Mammary epithelial cell (primary cell): ENCODE measurements around the gene PPP1R3D.

Experiments
- EZH2 ChIP-seq: IDR thresholded peaks from 2 replicates; pipeline ENCODE4 v1.6.1; 2012; ENCODE audit warnings: low read length, inconsistent platforms, borderline replicate concordance
- TF ChIP-seq, protein P1 (sequence below), 2 donors: IDR thresholded peaks in 1 of 2; conservative IDR thresholded peaks in 1 of 2; 2 replicates each; pipeline ENCODE4 v1.5.1; 2011 to 2012; ENCODE audit warnings: inconsistent platforms in 2 of 2, low read length in 2 of 2, mild to moderate bottlenecking in 2 of 2, control low read depth in 1 of 2, low read depth in 1 of 2; ENCODE audit not compliant: insufficient read depth in 1 of 2; ENCODE audit errors: extremely low read depth in 1 of 2

DNA sequence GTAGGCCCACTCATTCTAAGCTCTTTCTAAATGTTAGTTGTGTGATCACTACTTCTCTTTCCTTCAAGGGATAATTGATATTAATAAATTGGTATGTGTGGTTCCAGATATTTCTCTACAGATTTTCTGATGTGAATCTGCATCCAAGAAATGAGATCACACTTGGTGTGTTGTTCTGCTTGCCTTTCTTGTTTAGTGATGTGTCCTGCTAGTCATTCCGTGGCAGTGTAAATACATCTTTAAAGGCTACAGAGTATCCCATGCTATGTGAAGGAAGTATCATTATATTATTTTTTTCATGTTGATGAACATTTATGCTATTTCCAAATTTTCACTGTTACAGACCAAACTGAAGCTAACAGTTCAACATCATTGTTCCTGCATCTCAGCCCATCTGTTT lies 31.3 kb upstream of the PPP1R3D start:
- TF ChIP-seq, protein P1, sequence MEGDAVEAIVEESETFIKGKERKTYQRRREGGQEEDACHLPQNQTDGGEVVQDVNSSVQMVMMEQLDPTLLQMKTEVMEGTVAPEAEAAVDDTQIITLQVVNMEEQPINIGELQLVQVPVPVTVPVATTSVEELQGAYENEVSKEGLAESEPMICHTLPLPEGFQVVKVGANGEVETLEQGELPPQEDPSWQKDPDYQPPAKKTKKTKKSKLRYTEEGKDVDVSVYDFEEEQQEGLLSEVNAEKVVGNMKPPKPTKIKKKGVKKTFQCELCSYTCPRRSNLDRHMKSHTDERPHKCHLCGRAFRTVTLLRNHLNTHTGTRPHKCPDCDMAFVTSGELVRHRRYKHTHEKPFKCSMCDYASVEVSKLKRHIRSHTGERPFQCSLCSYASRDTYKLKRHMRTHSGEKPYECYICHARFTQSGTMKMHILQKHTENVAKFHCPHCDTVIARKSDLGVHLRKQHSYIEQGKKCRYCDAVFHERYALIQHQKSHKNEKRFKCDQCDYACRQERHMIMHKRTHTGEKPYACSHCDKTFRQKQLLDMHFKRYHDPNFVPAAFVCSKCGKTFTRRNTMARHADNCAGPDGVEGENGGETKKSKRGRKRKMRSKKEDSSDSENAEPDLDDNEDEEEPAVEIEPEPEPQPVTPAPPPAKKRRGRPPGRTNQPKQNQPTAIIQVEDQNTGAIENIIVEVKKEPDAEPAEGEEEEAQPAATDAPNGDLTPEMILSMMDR (conservative IDR thresholded peaks at IDR 0.05 in 1 of 2, IDR thresholded peaks at IDR 0.05 in 1 of 2; ENCODE audit: extremely low read depth in 1 of 2, insufficient read depth in 1 of 2, low read depth in 1 of 2, low read length in 2 of 2) = no peak
- TF ChIP-seq EZH2 = no peak
